Lung (tissue), 12 donors: ENCODE results near the gene PCSK5. TPM values are rescaled to one million over a fixed set of nuclear protein-coding genes. Genes with fewer than 3 reads are reported as not detected.

Experiments
- ATAC-seq: fragments of 200-7000 bp; cut with Tn5 transposase; one replicate; pipeline ENCODE4 v1.9.1; 2020; ENCODE audit warnings: moderate number of reproducible peaks; ENCODE audit not compliant: insufficient read depth, low FRiP score
- DNase-seq, 3 donors: peaks; one replicate each; pipeline ENCODE4 v3.0.0-alpha.2; 2013 to 2017
- H3K27ac ChIP-seq, 2 donors: one replicate each; pipeline ENCODE4 v1.5.1; 2013; ENCODE audit warnings: mild to moderate bottlenecking in 2 of 2, moderate library complexity in 2 of 2, control low read depth in 1 of 2, inconsistent platforms in 1 of 2, low read depth in 1 of 2, low read length in 1 of 2
- H3K27me3 ChIP-seq, 3 donors: one replicate each; pipeline ENCODE4 v1.5.1; 2013; ENCODE audit warnings: low read length in 2 of 3; ENCODE audit not compliant: control insufficient read depth in 3 of 3, insufficient read depth in 3 of 3
- H3K36me3 ChIP-seq, 4 donors: one replicate each; pipeline ENCODE4 v1.5.1; 2013; ENCODE audit warnings: low read length in 4 of 4, mild to moderate bottlenecking in 1 of 4, moderate library complexity in 1 of 4; ENCODE audit not compliant: control insufficient read depth in 4 of 4, insufficient read depth in 4 of 4
- H3K4me1 ChIP-seq, 5 donors: one replicate each; pipeline ENCODE4 v1.5.1; 2013; ENCODE audit warnings: low read length in 5 of 5, mild to moderate bottlenecking in 2 of 5, moderate library complexity in 1 of 5; ENCODE audit not compliant: control insufficient read depth in 5 of 5, insufficient read depth in 5 of 5
- H3K4me3 ChIP-seq: one replicate; pipeline ENCODE4 v1.5.1; 2013; ENCODE audit warnings: mild to moderate bottlenecking, control low read depth, moderate library complexity
- H3K9ac ChIP-seq, 2 donors: one replicate each; pipeline ENCODE4 v1.5.1; 2013; ENCODE audit warnings: low read length in 2 of 2, control low read depth in 1 of 2; ENCODE audit not compliant: insufficient read depth in 1 of 2
- H3K9me3 ChIP-seq, 4 donors: one replicate each; pipeline ENCODE4 v1.5.1; 2013; ENCODE audit warnings: low read length in 3 of 4, mild to moderate bottlenecking in 1 of 4, moderate library complexity in 1 of 4; ENCODE audit not compliant: control insufficient read depth in 4 of 4, insufficient read depth in 3 of 4
- WGBS, 2 donors: extraction: QIAGEN DNeasy Blood & Tissue Kit; methylation state at CpG; one replicate each; pipeline ENCODE4 v1.1.7; 2013; 5-methylcytosine and 5-hydroxymethylcytosine counted together
- polyA plus RNA-seq, 2 donors: library from polyadenylated mRNA; stranded (reverse); fragments of 200-250 nt; gene quantifications; one replicate each; pipeline ENCODE4 v1.2.1, GENCODE V29; 2013
- total RNA-seq, 2 donors: library from RNA; depleted of rRNA in 1 of 2; stranded (reverse); fragments of >200 nt in 1 of 2; gene quantifications; one replicate each; pipeline ENCODE4 v1.2.1, GENCODE V29; 2014 to 2021
- TF ChIP-seq, protein P1 (sequence below): IDR thresholded peaks from 2 replicates; pipeline ENCODE4 v1.5.1; 2012; ENCODE audit warnings: mild to moderate bottlenecking; ENCODE audit errors: control extremely low read depth, extremely low read depth
- donor health status: control.
- donor health status: control.
- donor health status: Bipolar disorder and iron deficiency.
- donor health status: healthy.
- donor health status: DM: yes; HTN: yes; CAD: no.

PCSK5 gene
- total and polyA plus RNA-seq, 4 donors: 1.9 to 28.2 (median 13.6) TPM

GRCh38 chr9:75985515-75985914 lies 95.0 kb downstream of the PCSK5 start:
- ATAC-seq (no peak), DNase-seq (no peak)
- TF ChIP-seq, protein P1, sequence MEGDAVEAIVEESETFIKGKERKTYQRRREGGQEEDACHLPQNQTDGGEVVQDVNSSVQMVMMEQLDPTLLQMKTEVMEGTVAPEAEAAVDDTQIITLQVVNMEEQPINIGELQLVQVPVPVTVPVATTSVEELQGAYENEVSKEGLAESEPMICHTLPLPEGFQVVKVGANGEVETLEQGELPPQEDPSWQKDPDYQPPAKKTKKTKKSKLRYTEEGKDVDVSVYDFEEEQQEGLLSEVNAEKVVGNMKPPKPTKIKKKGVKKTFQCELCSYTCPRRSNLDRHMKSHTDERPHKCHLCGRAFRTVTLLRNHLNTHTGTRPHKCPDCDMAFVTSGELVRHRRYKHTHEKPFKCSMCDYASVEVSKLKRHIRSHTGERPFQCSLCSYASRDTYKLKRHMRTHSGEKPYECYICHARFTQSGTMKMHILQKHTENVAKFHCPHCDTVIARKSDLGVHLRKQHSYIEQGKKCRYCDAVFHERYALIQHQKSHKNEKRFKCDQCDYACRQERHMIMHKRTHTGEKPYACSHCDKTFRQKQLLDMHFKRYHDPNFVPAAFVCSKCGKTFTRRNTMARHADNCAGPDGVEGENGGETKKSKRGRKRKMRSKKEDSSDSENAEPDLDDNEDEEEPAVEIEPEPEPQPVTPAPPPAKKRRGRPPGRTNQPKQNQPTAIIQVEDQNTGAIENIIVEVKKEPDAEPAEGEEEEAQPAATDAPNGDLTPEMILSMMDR: no peak
- no peaks in the 10 kb centered on the region for H3K9me3 ChIP-seq
- H3K36me3 ChIP-seq: peaks cover 0 to 2% (median 0%) of the 10 kb centered on the region in 4 donors
- no peak overlapping the region for H3K9ac ChIP-seq
- no peak overlapping the region for H3K4me3 ChIP-seq
- no peaks in the 10 kb centered on the region for H3K4me1 ChIP-seq
- WGBS, 2 donors: 59 to 72% methylated on average over 3 of the region's 3 CpGs
- H3K27ac ChIP-seq: no peak overlapping the region
- H3K27me3 ChIP-seq: no peaks in the 10 kb centered on the region

- no peak for DNase-seq
- TF ChIP-seq, protein P1: no peak
- 75 to 76% methylated on average over 2 of the region's 2 CpGs for WGBS, 2 donors
Measured at GRCh38 chr9:75988663-75989062, 98.2 kb downstream of the PCSK5 start.

DNA sequence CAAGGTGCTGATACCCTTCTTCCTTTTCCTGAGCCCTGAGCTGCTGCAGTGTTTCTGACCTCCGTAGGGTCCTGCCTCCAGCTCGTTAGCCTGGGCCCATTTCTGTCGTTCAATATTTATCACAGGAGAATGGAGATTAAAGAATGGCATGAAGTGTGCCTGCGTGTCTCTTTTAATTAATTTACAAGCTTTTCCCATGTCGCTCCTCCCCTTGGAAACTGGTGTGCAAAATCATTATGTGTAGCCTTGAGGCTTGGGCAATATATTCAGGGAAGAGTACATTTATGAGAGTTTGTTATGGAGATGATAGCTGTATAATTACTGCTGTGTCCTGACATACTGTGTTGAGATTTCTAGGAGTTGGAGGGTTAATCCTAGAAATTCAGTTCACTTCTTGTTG lies 99.7 kb downstream of the PCSK5 start:
- WGBS, 2 donors: 85 to 89% methylated on average over 5 of the region's 5 CpGs

More at GRCh38 chr9:75988663-75989062, 98.2 kb downstream of the PCSK5 start:
- Histone ChIP-seq H3K9ac (no peak overlapping the region), H3K4me1 (no peaks in the 10 kb centered on the region), H3K27me3 (no peaks in the 10 kb centered on the region), H3K9me3 (no peaks in the 10 kb centered on the region), H3K36me3 (peaks cover 0 to 2% (median 0%) of the 10 kb centered on the region in 4 donors), H3K27ac (no peak overlapping the region), H3K4me3 (no peak overlapping the region)
- ATAC-seq: no peak

More for the DNA sequence above, 99.7 kb downstream of the PCSK5 start:
- Histone ChIP-seq H3K9ac (no peak overlapping the region), H3K4me1 (no peaks in the 10 kb centered on the region), H3K27me3 (no peaks in the 10 kb centered on the region), H3K27ac (no peak overlapping the region), H3K36me3 (peaks cover 0 to 2% (median 0%) of the 10 kb centered on the region in 4 donors), H3K4me3 (no peak overlapping the region), H3K9me3 (no peaks in the 10 kb centered on the region)
- ATAC-seq (no peak), DNase-seq (no peak)
- TF ChIP-seq, protein P1: no peak
